HG03439 (cell line): ENCODE data around the gene WNT2B.

ENCODE experiments used
- ATAC-seq: cut with Tn5 transposase; IDR thresholded peaks from one replicate; pipeline ENCODE4 v1.9.1; 2021; ENCODE audit warnings: mild to moderate bottlenecking, moderate library complexity; ENCODE audit not compliant: unreplicated experiment

Gene WNT2B

DNA sequence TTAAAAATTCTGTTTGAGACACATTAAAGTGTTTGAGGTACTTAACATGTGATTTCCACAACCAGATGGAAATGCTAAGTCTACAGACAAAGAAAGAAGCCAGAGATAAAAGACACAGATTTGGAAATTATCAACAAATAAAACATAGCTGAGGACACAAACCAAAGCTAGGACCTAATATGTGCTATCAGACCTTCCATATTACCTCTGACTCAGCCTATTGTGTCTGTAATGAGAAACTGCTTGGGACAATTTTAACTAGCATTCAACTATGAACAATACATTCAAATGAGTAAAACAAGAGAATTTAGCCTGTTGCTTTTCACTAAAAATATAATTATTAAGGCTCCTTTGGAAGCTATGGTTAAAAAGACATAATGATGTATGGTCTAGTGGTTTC lies 54.6 kb downstream of the WNT2B start:
- no peak for ATAC-seq

DNA sequence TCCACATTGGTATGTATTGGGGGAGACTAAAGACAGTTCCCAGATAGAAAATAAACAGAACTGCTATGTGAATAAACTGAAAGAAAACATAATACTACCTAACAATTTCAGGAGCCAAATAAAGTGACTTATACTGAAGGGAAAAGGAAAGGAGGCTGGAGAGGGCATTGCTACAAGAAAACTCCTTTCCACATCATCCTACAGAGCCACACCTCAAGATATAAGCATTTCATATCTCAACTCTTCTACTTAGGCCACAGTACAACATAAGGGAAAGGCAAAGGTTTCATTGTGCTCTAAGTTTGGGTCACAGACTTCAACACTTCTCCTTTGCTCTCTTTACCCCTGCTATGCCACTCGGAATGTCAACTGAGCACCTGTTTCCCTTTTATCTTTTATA lies 55.3 kb downstream of the WNT2B start:
- ATAC-seq, result no peak

DNA sequence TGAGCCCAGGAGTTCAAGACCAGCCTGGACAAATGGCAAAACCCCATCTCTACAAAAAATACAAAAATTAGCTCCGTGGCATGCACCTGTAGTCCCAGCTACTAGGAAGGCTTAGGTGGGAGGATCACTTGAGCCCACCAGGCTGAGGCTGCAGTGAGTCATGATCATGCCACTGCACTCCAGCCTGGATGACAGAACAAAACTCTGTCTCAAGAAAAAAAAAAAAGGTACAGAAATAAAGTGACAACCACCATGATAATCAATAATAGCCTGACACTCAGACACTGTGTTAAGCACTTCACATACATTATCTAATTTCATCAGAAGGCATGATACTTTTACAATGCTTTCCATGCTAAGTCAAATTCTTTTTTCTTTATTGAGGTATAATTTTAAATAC lies 57.0 kb downstream of the WNT2B start:
- no peak for ATAC-seq

DNA sequence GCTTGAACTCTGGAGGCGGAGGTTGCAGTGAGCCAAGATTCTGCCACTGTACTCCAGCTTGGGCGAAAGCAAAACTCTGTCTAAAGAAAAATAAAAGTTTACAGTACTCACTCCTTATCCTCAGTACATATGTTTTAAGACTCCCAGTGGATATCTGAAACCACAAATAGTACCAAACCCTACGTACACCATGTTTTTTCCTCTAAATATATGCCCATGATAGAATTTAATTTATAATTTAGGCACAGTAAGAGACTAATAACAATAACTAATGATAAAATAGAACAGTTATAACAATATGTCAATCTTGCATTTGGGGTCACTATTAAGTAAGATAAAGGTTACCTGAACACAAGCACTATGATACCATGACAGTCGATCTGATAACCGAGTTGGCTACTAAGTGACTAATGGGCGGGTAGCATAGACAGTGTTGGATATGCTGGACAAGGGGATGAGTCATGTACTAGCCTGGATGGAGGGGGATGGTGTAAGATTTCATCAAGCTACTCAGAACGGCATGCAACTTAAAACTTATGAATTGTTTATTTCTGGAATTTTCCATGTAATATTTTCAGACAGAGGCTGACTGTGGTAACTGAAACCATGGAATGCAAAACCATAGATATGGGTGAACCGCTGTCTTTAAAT lies 66.5 kb downstream of the WNT2B start:
- ATAC-seq, result no peak

DNA sequence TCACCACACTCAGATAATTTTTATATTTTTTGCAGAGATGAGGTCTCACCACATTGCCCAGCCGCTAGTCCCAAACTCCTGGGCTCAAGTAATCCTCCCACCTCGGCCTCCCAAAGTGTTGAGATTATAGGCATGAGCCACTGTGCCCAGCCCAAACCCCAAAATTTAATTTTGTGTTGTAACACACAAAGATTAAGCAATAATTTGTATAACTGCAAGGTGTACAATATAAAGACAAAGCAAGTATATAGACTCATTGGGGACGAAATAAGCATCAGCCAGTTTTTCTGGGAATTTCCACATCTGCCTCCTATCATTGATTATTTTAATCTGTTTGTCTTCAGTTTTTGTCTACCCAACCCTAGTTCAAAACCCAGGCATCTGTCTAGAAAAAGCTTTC lies 67.5 kb downstream of the WNT2B start:
- ATAC-seq, result no peak
